PC-3 (cell line): Measurements from ENCODE around the gene TMSB15B. TPM values are rescaled to one million over a fixed set of nuclear protein-coding genes. Genes with fewer than 3 reads are reported as not detected.
"Not testable (repeated sequence)": the region's sequence is repeated elsewhere in the genome, so short reads cannot be mapped to it uniquely, and the experiment has no call there.

Experiments used
- ATAC-seq: fragments of 200-7000 bp; cut with Tn5 transposase; 2 replicates; pipeline ENCODE4 v1.9.1; 2020; ENCODE audit warnings: mild to moderate bottlenecking, moderate library complexity
- BruUV-seq: library from RNA; stranded (reverse); fragments of 400-500 nt; replicated peaks from 2 replicates; lab custom pipeline; 2021; lab: Mats Ljungman, UMichigan
- CTCF ChIA-PET: fragments of 300-600 bp; sonication (Branson Sonifier 250); formaldehyde crosslinking; loops from one replicate; lab custom pipeline; 2022; ENCODE audit warnings: antibody characterized with exemption; lab: Charles Lee
- POLR2A ChIA-PET: fragments of 300-600 bp; sonication (Branson Sonifier 250); formaldehyde crosslinking; loops from one replicate; lab custom pipeline; 2022; ENCODE audit warnings: antibody characterized with exemption; ENCODE audit not compliant: unreplicated experiment; lab: Charles Lee
- DNase-seq: peaks from one replicate; pipeline ENCODE4 v3.0.0-alpha.2; 2015
- H2AFZ ChIP-seq: fragments of 300-600 bp; sonication (generic); 2 replicates; pipeline ENCODE4 v1.6.0; 2016; ENCODE audit warnings: antibody characterized with exemption, low read length
- H3F3A ChIP-seq: fragments of 300-600 bp; sonication (generic); one replicate; pipeline ENCODE4 v1.6.0; 2017; ENCODE audit warnings: antibody characterized with exemption, low read length, control low read depth, mild to moderate bottlenecking; ENCODE audit not compliant: unreplicated experiment
- H3K27ac ChIP-seq: fragments of 300-600 bp; sonication (generic); 2 replicates; pipeline ENCODE4 v1.5.1; 2016; ENCODE audit warnings: mild to moderate bottlenecking, low read length
- H3K27me3 ChIP-seq: fragments of 300-600 bp; sonication (generic); 2 replicates; pipeline ENCODE4 v1.6.1; 2016; ENCODE audit warnings: low read length, mixed read lengths
- H3K36me3 ChIP-seq: fragments of 300-600 bp; sonication (generic); 2 replicates; pipeline ENCODE4 v1.6.1; 2016; ENCODE audit warnings: low read depth, mixed run types, low read length, mixed read lengths
- H3K4me1 ChIP-seq: fragments of 300-600 bp; sonication (generic); 2 replicates; pipeline ENCODE4 v1.5.1; 2016; ENCODE audit warnings: low read length; ENCODE audit not compliant: insufficient read depth
- H3K4me2 ChIP-seq: fragments of 300-600 bp; sonication (generic); 2 replicates; pipeline ENCODE4 v1.6.0; 2016; ENCODE audit warnings: low read length
- H3K4me3 ChIP-seq: fragments of 300-600 bp; sonication (generic); 2 replicates; pipeline ENCODE4 v1.5.1; 2016; ENCODE audit warnings: mild to moderate bottlenecking, low read length, mixed read lengths
- H3K79me2 ChIP-seq: fragments of 300-600 bp; sonication (generic); 2 replicates; pipeline ENCODE4 v1.6.1; 2017; ENCODE audit warnings: low read length, mixed read lengths
- H3K9ac ChIP-seq: fragments of 300-600 bp; sonication (generic); 2 replicates; pipeline ENCODE4 v1.6.0; 2016; ENCODE audit warnings: mild to moderate bottlenecking, low read length
- H3K9me2 ChIP-seq: fragments of 300-600 bp; sonication (generic); replicated peaks from 2 replicates; pipeline ENCODE4 v1.6.1; 2016; ENCODE audit warnings: mixed run types, low read length, mixed read lengths
- H3K9me3 ChIP-seq: fragments of 300-600 bp; sonication (generic); 2 replicates; pipeline ENCODE4 v1.6.1; 2016; ENCODE audit warnings: low read length, mixed read lengths
- H4K20me1 ChIP-seq: fragments of 300-600 bp; sonication (generic); 2 replicates; pipeline ENCODE4 v1.6.1; 2016; ENCODE audit warnings: low read length, mixed read lengths
- EZH2 ChIP-seq: fragments of 300-600 bp; sonication (generic); IDR thresholded peaks from one replicate; pipeline ENCODE4 v1.6.1; 2017; ENCODE audit warnings: antibody characterized with exemption, mild to moderate bottlenecking, low read length; ENCODE audit not compliant: unreplicated experiment
- EZH2phosphoT487 ChIP-seq: fragments of 300-600 bp; sonication (generic); IDR thresholded peaks from 2 replicates; pipeline ENCODE4 v1.6.1; 2018; ENCODE audit warnings: mild to moderate bottlenecking, antibody characterized with exemption, low read length, borderline replicate concordance
- intact Hi-C: fragments of 100-400 bp; cut with micrococcal nuclease; formaldehyde crosslinking; loops from 2 replicates; pipeline ENCODE4 v1.9.0; 2023
- total RNA-seq: library from RNA; depleted of rRNA; stranded (reverse); fragments of >200 nt; gene quantifications from 2 replicates; pipeline ENCODE4 v1.2.3, GENCODE V29; 2014
- TF ChIP-seq, protein P1 (sequence below): fragments of 300-600 bp; sonication (generic); conservative IDR thresholded peaks from 2 replicates; pipeline ENCODE4 v1.5.1; 2017; ENCODE audit warnings: antibody characterized with exemption, low read depth, mild to moderate bottlenecking, low read length

TMSB15B gene
- total RNA-seq, 1 experiment from 2014 or later = 7.7 TPM

DNA sequence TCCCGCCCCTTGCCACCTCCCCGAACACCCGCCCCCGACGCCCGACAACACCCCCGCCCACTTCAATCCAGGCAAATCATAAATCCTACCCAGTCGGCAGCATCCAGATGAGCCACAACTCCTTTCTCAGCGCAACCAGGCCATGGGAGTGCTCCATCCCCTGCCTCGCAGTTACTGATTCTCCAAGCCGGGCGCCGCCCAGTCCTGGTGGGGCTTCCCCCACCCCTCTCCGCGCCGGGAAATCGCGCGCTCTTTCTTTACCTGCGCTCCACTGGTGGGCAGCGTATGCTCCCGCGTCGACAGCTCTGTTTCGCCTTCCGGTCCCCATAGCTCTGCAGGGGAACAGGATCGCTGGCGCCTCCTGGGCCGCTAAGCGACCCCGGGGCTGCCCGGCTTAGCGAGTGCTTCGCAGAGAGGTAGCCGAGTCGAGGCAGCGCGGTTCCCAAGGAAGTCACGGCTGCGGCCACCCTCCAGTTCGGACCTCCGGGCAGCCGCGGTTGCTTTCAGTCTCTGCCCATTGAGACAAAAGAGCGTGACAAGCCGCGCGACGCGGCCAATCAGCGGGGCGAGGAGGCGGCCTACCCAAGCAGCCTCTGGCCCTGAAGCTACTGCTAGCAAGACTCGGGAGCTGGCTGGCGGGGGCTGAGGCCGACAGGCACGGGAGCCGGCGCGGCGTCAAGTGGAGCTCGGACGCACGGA is 43.7 kb upstream of the TMSB15B start:
- CTCF ChIA-PET = interaction anchor here (0.6 to 2.2 kb wide), 3 partner anchors 15 to 743 kb away, joined by 3 to 10 read pairs (median 6); no protein-coding TSS in a partner anchor
- no TSS peak for BruUV-seq

DNA sequence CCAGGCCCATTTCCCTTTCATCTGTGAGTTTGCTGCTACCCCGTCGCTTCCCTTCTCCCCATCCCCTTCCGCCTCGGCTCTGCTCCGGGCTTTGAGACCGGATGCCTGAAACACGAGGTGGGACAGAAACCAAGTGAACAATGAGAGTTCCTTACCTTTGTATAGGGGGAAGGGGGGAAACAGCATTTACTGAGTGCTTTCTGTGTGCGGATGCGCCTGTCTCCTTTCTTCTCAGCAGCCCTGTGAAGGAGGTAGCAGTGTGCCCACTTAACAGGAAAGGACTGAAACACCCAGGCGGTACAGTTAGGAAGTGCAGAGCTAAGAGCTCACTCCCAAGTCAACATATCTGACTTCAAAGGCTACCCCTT is 43.2 kb upstream of the TMSB15B start:
- ATAC-seq (peak; percentile 61), DNase-seq (peak; percentile 58)
- Histone ChIP-seq H3K4me3 (peak overlapping the region; percentile 82), H2AFZ (peak overlapping the region; percentile 96), H3K9me2 (no peaks in the 10 kb centered on the region), H4K20me1 (no peaks in the 10 kb centered on the region), H3K9me3 (no peaks in the 10 kb centered on the region), H3K9ac (peak overlapping the region; percentile 69), H3K36me3 (no peaks in the 10 kb centered on the region), H3K79me2 (0 out of 2 replicates have a peak, but pooled peaks cover 3% of the 10 kb centered on the region), H3K4me2 (peak overlapping the region; percentile 90), H3K27me3 (no peaks in the 10 kb centered on the region), H3K27ac (peak overlapping the region; percentile 38), H3F3A (no peaks in the 10 kb centered on the region), H3K4me1 (peaks cover 6% of the 10 kb centered on the region)
- ChIA-PET CTCF (interaction anchor here (2.2 kb wide), 1 partner anchor 74 kb away, joined by 10 read pairs; no protein-coding TSS in a partner anchor), POLR2A (no interaction called here)
- BruUV-seq = TSS peak; percentile 52
- intact Hi-C loops = loop anchor here (1.0 to 5.0 kb wide), 2 partner anchors 74 to 232 kb away; partner anchors contain the start of gene MORF4L2
- no peak for TF ChIP-seq EZH2phosphoT487
- TF ChIP-seq, protein P1, sequence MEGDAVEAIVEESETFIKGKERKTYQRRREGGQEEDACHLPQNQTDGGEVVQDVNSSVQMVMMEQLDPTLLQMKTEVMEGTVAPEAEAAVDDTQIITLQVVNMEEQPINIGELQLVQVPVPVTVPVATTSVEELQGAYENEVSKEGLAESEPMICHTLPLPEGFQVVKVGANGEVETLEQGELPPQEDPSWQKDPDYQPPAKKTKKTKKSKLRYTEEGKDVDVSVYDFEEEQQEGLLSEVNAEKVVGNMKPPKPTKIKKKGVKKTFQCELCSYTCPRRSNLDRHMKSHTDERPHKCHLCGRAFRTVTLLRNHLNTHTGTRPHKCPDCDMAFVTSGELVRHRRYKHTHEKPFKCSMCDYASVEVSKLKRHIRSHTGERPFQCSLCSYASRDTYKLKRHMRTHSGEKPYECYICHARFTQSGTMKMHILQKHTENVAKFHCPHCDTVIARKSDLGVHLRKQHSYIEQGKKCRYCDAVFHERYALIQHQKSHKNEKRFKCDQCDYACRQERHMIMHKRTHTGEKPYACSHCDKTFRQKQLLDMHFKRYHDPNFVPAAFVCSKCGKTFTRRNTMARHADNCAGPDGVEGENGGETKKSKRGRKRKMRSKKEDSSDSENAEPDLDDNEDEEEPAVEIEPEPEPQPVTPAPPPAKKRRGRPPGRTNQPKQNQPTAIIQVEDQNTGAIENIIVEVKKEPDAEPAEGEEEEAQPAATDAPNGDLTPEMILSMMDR = peak; percentile 37
- TF ChIP-seq EZH2 = no peak

More for the DNA sequence above, 43.7 kb upstream of the TMSB15B start:
- Histone ChIP-seq H3K9me3 (no peaks in the 10 kb centered on the region), H3K79me2 (0 out of 2 replicates have a peak, but pooled peaks cover 3% of the 10 kb centered on the region), H3F3A (no peaks in the 10 kb centered on the region), H2AFZ (peak overlapping the region; percentile 96), H3K4me1 (peaks cover 6% of the 10 kb centered on the region), H3K27ac (peak overlapping the region; percentile 38), H3K9me2 (no peaks in the 10 kb centered on the region), H4K20me1 (no peaks in the 10 kb centered on the region), H3K9ac (peak overlapping the region; percentile 69), H3K27me3 (no peaks in the 10 kb centered on the region), H3K36me3 (no peaks in the 10 kb centered on the region), H3K4me2 (peak overlapping the region; percentile 90), H3K4me3 (peak overlapping the region; percentile 82)
- DNase-seq (peak; percentile 72), ATAC-seq (peak; percentile 82)
- POLR2A ChIA-PET = interaction anchor here (0.6 kb wide), 1 partner anchor 217 kb away, joined by 5 read pairs; no protein-coding TSS in a partner anchor
- TF ChIP-seq EZH2phosphoT487 (no peak), EZH2 (no peak)
- TF ChIP-seq, protein P1 = no peak
- intact Hi-C loops = loop anchor here (1.0 to 5.0 kb wide), 3 partner anchors 23 to 231 kb away; partner anchors contain the start of gene MORF4L2

DNA sequence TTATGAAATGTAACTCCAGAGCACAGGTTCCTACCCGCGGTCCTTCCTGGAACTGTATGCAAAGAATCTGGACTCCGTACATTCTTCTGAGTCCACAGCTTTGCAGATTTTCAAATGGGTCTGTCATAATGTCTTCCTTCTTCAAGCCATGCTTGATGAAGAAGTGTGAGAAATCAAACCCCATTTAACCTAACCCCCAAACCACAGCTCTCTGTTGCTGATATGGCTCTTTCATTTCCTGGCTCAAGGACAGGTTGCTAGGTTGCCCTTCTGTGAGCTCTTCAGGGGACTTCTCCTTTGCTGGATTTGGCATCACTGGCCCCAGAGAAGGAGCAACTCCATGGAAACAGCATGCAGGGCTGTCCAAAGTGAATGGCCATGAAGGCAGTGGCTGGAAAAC is 41.9 kb upstream of the TMSB15B start:
- H3K4me2 ChIP-seq, H4K20me1 ChIP-seq, H2AFZ ChIP-seq, H3K36me3 ChIP-seq, intact Hi-C loops, DNase-seq, BruUV-seq, H3K9me3 ChIP-seq, ATAC-seq, H3K9me2 ChIP-seq, H3K4me3 ChIP-seq, POLR2A ChIA-PET, CTCF ChIA-PET, H3K4me1 ChIP-seq, H3K9ac ChIP-seq, H3K27me3 ChIP-seq, H3F3A ChIP-seq, H3K27ac ChIP-seq, H3K79me2 ChIP-seq: not testable (repeated sequence)
